ENCODE measurements around the gene ACAD11. TPM values are rescaled to one million over a fixed set of nuclear protein-coding genes. Genes with fewer than 3 reads are reported as not detected.

Gene ACAD11
- total and polyA plus RNA-seq, 9 of the 15 experiments (the other 6 are each of a cell fraction or from before 2014, with no cell fraction given) = 1.3 to 8.4 (median 4.0) TPM

- TF ChIP-seq CBX5 (IDR thresholded peaks at IDR 0.05; ENCODE audit: borderline replicate concordance, low read depth) (no peak), ZNF3 (CRISPR knock-in tag; IDR thresholded peaks at IDR 0.05) (no peak), TFAM (CRISPR knock-in tag; conservative IDR thresholded peaks at IDR 0.05) (no peak), TSC22D4 (tag; IDR thresholded peaks at IDR 0.05) (no peak), AFF1 (IDR thresholded peaks at IDR 0.05; ENCODE audit: low read depth in 1 of 2, partially characterized antibody in 2 of 2) (no peak), ARNT (IDR thresholded peaks at IDR 0.05) (no peak), FIP1L1 (IDR thresholded peaks at IDR 0.05; ENCODE audit: low read depth, low read length, poor library complexity, severe bottlenecking) (no peak), NR0B1 (IDR thresholded peaks at IDR 0.05; ENCODE audit: partially characterized antibody) (no peak)
Observed at GRCh38 chr3:132595014-132595413, 64.6 kb downstream of the ACAD11 start (continued).
